BLaER1 (cell line): ENCODE data around the gene ANO10.

Experiments
- H3K27ac ChIP-seq: shearing (Covaris generic); formaldehyde crosslinking; 2 replicates; pipeline ENCODE4 v1.8.1; 2022
- H3K27me3 ChIP-seq: shearing (Covaris generic); formaldehyde crosslinking; 2 replicates; pipeline ENCODE4 v1.8.1; 2022
- H3K36me3 ChIP-seq: shearing (Covaris generic); formaldehyde crosslinking; 2 replicates; pipeline ENCODE4 v1.8.1; 2022
- H3K4me1 ChIP-seq: shearing (Covaris generic); formaldehyde crosslinking; 2 replicates; pipeline ENCODE4 v1.8.1; 2022
- H3K4me2 ChIP-seq: shearing (Covaris generic); formaldehyde crosslinking; 2 replicates; pipeline ENCODE4 v1.8.1; 2022
- H3K4me3 ChIP-seq: shearing (Covaris generic); formaldehyde crosslinking; 2 replicates; pipeline ENCODE4 v1.8.1; 2022
- H3K9ac ChIP-seq: shearing (Covaris generic); formaldehyde crosslinking; 2 replicates; pipeline ENCODE4 v1.8.1; 2022
- H3K9me3 ChIP-seq: shearing (Covaris generic); formaldehyde crosslinking; 2 replicates; pipeline ENCODE4 v1.8.1; 2022
- H4K20me1 ChIP-seq: shearing (Covaris generic); formaldehyde crosslinking; 2 replicates; pipeline ENCODE4 v1.8.1; 2022
- Cebpa-rat ChIP-seq: shearing (Covaris generic); IDR thresholded peaks from 2 replicates; pipeline ENCODE4 v1.8.1; 2022

Gene ANO10

DNA sequence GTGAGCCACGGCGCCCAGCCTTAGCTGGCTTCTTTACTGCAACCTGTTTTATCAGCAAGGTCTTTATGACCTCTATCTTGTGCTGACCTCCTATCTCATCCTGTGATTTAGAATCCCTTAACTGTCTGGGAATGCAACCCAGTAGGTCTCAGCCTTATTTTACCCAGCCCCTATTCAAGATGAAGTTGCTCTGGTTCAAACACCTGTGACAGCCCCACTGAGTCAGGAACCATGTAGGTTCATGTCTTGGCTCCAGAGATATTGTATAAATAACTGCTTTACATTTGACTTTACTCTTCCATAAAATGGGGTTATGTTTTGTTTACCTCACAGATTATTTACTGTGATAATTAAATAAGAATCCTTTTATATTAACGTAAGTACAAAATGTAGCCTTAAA is 27.1 kb upstream of the ANO10 start:
- Histone ChIP-seq H3K4me3 (no peak overlapping the region), H3K9me3 (no peaks in the 10 kb centered on the region), H3K27me3 (no peaks in the 10 kb centered on the region), H3K4me1 (no peaks in the 10 kb centered on the region), H4K20me1 (no peaks in the 10 kb centered on the region), H3K4me2 (no peak overlapping the region), H3K36me3 (no peaks in the 10 kb centered on the region), H3K27ac (no peak overlapping the region), H3K9ac (no peak overlapping the region)
- no peak for TF ChIP-seq Cebpa-rat

DNA sequence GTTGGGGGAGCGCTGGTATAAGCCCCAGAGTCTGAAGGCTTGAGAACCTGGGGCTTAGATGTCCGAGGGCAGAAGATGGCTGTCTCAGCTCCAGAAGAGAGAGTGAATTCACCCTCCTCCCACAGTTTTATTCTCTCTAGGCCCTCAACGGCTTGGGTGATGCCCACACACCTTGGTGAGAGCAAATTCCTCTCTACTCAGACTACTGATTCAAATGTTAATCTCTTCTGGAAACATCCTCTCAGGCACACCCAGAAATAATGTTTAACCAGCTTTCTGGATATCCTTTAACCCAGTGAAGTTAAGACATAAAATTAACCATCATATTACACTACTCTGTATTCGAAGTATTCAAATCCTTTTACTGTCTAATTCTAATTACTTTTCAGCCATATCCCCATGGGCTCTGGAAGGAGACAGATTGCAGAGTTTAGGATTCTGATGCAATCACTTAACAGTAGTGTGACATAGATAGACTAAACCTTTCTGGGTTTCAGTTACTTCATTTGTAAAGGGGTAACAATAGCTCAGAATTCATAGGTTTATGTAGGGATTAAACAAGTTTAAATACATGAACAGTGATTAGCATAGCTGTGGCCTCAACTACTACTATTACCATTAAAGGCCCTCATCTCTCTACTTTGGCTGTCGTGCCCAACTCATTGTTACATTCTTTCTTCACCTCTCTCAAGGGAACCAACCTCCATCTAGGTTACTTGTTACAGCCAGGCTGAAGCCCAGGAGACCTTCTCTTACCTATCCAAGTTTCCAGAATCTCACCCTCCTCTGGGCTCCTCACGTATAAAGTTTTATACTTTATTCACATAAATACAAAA is 25.7 kb upstream of the ANO10 start:
- no peak overlapping the region for H3K9ac ChIP-seq
- no peak for TF ChIP-seq Cebpa-rat
- H4K20me1 ChIP-seq, result no peaks in the 10 kb centered on the region
- H3K36me3 ChIP-seq, result no peaks in the 10 kb centered on the region
- H3K9me3 ChIP-seq, result no peaks in the 10 kb centered on the region
- H3K4me3 ChIP-seq, result no peak overlapping the region
- H3K27ac ChIP-seq, result no peak overlapping the region
- H3K4me1 ChIP-seq, result no peaks in the 10 kb centered on the region
- no peak overlapping the region for H3K4me2 ChIP-seq
- no peaks in the 10 kb centered on the region for H3K27me3 ChIP-seq

DNA sequence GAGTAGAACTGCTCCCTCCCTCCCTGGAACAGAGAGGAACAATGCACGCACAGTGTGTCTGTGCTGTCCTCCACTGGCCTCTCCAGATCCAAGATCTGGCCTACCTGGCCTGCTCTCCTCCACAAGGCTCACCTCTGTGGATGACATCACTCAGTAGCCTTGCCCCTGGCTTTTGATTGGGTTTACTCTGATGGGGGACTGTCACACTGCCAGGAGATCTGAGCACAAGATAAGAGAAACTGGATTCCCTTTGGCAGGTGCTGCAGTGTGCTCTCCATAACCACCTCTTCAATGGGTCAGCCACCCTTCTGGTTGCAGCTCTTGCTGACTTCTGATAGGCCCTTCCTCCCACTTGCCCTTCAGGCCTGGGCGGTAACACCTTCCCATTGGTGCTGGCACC is 22.6 kb upstream of the ANO10 start:
- Histone ChIP-seq H3K27me3 (no peaks in the 10 kb centered on the region), H3K4me1 (no peaks in the 10 kb centered on the region), H3K27ac (no peak overlapping the region), H3K4me3 (no peak overlapping the region), H3K36me3 (no peaks in the 10 kb centered on the region), H3K9me3 (no peaks in the 10 kb centered on the region), H3K4me2 (no peak overlapping the region), H4K20me1 (no peaks in the 10 kb centered on the region), H3K9ac (no peak overlapping the region)
- TF ChIP-seq Cebpa-rat, result no peak

DNA sequence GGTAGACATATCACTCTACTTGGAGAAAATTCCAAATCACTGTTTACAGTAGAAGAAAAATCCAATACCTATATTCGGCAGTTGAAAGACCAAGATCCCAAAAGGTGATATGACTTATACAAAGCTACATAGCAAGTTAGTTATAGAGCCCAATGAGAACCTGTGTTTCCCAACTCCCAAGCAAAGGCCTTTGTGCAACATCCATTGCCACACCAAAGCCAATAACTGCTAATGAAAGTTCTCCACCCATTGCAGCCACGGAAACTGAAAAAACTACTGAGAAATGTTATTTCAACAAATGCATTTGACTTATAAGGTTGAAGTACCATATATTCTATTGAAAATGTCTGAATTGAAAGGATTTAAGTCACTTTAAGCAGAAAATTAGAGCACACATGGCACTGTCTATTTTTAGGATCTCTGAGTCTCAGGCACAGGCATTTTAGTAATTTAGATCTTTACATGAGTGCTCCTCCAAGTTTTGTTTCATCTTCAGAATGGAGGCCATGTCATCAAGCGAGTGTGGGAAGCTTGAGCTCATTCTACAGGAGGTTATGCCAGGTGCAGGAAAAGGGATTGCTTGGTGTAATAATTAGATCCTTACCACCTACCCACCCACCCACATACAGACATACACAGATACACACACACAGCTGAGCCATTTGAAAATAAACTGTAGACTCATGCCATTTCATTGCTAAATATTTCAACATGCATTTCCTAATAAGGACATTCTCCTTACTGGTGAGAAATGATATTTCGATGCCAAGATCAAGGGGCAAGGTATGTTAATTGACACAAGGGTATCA is 19.7 kb upstream of the ANO10 start:
- Histone ChIP-seq H3K4me2 (no peak overlapping the region), H3K4me1 (no peaks in the 10 kb centered on the region), H3K4me3 (no peak overlapping the region), H3K27ac (no peak overlapping the region), H4K20me1 (no peaks in the 10 kb centered on the region), H3K27me3 (no peaks in the 10 kb centered on the region), H3K9ac (no peak overlapping the region), H3K9me3 (no peaks in the 10 kb centered on the region), H3K36me3 (no peaks in the 10 kb centered on the region)
- no peak for TF ChIP-seq Cebpa-rat

DNA sequence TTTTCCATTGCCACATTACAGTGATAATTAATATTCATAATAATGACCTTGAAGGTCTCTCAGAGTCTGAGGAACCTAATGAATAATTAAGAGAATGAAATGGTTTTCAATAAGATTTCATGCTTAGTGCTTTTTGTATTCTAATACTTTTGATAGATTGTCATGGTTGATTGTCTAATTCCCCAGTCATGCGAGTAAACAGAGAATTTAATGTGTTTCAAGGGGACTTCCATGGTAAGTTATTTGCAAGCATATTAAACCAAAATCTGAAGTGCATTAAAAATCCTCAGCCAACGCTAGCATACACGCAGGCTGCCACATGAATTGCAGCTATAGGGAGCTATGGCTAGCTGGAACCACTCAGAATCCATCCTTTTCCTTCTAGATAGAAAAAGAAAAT is 18.9 kb upstream of the ANO10 start:
- Histone ChIP-seq H3K27me3 (no peaks in the 10 kb centered on the region), H3K4me2 (no peak overlapping the region), H3K9me3 (no peaks in the 10 kb centered on the region), H3K9ac (no peak overlapping the region), H3K4me3 (no peak overlapping the region), H3K4me1 (no peaks in the 10 kb centered on the region), H3K36me3 (no peaks in the 10 kb centered on the region), H3K27ac (no peak overlapping the region), H4K20me1 (no peaks in the 10 kb centered on the region)
- no peak for TF ChIP-seq Cebpa-rat

DNA sequence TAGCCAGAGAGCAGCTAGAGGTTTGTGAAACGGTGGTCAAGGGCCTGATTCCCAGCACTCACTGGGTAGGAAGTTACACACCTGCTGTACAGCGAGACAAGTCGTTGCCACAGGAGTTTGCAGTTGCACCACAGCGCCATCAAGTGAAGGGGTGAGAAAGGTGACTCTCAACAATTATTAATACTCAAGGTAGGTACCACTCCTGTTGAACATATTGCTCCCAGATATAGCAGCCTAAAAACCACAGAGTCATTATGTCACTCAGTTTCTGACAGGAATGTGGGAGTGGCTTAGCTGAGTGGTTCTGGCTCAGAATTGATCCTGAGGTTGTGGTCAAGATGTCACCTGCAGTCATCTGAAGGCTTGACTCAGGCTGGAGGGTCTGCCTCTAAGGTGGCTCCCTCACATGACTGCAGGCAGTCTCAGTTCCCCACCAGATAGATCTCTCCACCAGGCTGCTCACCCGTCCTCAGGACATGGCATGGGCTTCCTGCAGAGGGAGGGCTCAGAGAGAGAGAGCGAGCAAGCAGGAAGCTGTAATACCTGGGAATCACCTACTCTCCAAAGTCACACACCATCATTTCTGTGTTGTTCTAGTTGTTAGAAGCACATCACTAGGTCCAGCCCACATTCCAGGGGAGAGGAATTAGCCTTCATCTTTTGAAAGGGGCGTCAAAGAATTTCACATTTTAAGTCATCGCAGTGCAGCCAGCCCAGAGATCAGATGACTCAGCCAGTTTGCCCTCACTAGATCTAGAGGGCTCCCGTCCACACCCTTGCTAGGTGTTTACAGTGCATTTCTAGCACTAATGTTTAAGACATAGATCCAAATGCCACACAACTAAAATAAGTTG is 17.0 kb upstream of the ANO10 start:
- Histone ChIP-seq H3K9me3 (peaks cover 1% of the 10 kb centered on the region; the same call in 1 of the 2 replicates), H3K36me3 (no peaks in the 10 kb centered on the region), H3K4me2 (no peak overlapping the region), H3K27me3 (no peaks in the 10 kb centered on the region), H3K4me1 (no peaks in the 10 kb centered on the region), H3K4me3 (no peak overlapping the region), H3K9ac (no peak overlapping the region), H4K20me1 (no peaks in the 10 kb centered on the region), H3K27ac (no peak overlapping the region)
- no peak for TF ChIP-seq Cebpa-rat

DNA sequence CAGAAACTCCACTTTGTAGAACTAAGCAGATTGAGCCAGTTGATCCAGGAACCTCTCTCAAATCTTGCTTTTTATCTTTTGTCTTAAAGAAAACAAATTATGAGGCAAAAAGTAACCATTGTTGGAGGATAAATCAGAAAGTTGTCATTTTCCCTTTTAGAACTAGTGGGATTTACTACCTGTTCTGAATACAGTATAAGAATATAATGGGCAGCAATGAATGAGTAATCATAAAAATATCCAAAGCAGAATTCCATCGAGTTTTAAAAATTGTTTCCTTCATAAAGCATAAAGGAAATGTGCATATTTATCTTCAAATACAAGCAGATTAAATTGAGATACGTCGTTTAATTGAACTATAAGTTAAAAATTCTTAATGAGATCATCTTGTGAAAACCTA is 15.9 kb upstream of the ANO10 start:
- Histone ChIP-seq H3K27me3 (no peaks in the 10 kb centered on the region), H3K27ac (no peak overlapping the region), H3K4me3 (no peak overlapping the region), H3K9ac (no peak overlapping the region), H3K4me2 (no peak overlapping the region), H3K4me1 (no peaks in the 10 kb centered on the region), H3K9me3 (peaks cover 6% of the 10 kb centered on the region; the same call in 1 of the 2 replicates), H4K20me1 (no peaks in the 10 kb centered on the region), H3K36me3 (no peaks in the 10 kb centered on the region)
- no peak for TF ChIP-seq Cebpa-rat

DNA sequence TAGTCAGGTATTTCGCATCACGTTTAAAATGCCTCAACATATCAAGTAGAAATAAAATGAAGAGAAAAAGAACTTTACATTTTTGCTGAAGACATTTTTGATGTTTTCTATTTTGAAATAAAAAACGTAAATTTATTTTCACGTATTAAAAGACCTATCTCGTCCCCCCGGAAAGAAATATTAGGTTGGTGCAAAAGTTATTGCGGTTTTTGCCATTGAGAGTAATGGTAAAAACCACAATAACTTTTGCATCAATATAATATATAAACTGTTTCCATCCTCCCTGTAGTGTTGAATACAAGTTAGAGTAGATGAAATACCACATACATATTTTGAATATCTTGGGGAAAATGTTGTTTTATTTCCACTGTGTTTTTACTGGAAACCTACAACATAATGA is 11.2 kb upstream of the ANO10 start:
- no peak overlapping the region for H3K27ac ChIP-seq

DNA sequence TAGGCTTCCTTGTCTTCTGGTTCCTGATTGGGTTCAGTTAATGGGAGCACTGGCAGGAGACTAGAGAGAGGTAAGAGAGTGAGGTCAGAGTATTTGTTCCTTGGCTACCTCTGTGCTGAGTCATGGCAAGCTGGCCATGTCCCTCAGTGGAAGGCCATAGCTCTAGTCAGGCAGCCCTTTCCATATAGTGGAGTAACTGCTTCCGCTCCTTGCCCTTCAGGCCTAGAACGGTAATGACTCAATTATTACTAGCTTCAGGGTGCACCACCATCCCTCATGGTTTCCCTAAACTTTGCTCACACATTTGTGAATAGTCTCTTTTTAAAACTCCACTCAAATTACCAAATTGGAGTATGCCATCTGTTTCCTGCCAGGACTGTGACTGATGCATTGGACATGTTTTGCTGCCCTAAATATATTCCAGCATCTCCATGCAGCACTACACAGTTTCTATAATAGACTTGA is 10.5 kb upstream of the ANO10 start:
- Histone ChIP-seq H3K36me3 (no peaks in the 10 kb centered on the region), H3K27ac (no peak overlapping the region), H3K4me3 (no peak overlapping the region), H3K9me3 (peaks cover 14% of the 10 kb centered on the region), H4K20me1 (no peaks in the 10 kb centered on the region), H3K4me1 (no peaks in the 10 kb centered on the region), H3K27me3 (no peaks in the 10 kb centered on the region), H3K9ac (no peak overlapping the region), H3K4me2 (no peak overlapping the region)
- TF ChIP-seq Cebpa-rat, result no peak

More for the DNA sequence above, 11.2 kb upstream of the ANO10 start:
- Histone ChIP-seq H3K36me3 (no peaks in the 10 kb centered on the region), H3K9ac (no peak overlapping the region), H3K4me1 (no peaks in the 10 kb centered on the region), H3K4me2 (no peak overlapping the region), H3K4me3 (no peak overlapping the region), H4K20me1 (no peaks in the 10 kb centered on the region), H3K27me3 (no peaks in the 10 kb centered on the region), H3K9me3 (peaks cover 14% of the 10 kb centered on the region)
- no peak for TF ChIP-seq Cebpa-rat
